Measurements from ENCODE around the gene LYST. TPM values are rescaled to one million over a fixed set of nuclear protein-coding genes. Genes with fewer than 3 reads are reported as not detected.
"Not testable (repeated sequence)": the region's sequence is repeated elsewhere in the genome, so short reads cannot be mapped to it uniquely, and the experiment has no call there.

LYST gene
- total and polyA plus RNA-seq, 7 donors, result 2.4 to 8.6 (median 5.6) TPM

DNA sequence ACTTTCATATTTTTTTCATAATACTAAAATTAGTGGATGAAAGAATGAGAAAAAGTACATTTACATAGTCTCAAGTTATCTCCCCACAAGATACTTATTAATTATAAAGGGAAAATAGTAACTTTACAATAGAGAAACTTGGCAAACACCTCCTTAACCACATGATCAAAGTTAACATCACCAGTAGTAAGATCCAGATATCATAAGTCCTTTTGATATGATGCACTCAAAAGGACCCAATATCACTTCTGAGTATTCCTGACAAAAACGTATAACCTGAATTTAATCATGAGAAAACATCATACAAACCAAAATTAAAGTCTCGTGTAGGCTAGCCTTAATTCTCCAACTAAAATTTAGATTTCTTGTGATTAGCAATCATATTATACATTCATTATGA, 67.4 kb downstream of the LYST start:
- no peak overlapping the region for H3K4me3 ChIP-seq
- TF ChIP-seq, protein P1, sequence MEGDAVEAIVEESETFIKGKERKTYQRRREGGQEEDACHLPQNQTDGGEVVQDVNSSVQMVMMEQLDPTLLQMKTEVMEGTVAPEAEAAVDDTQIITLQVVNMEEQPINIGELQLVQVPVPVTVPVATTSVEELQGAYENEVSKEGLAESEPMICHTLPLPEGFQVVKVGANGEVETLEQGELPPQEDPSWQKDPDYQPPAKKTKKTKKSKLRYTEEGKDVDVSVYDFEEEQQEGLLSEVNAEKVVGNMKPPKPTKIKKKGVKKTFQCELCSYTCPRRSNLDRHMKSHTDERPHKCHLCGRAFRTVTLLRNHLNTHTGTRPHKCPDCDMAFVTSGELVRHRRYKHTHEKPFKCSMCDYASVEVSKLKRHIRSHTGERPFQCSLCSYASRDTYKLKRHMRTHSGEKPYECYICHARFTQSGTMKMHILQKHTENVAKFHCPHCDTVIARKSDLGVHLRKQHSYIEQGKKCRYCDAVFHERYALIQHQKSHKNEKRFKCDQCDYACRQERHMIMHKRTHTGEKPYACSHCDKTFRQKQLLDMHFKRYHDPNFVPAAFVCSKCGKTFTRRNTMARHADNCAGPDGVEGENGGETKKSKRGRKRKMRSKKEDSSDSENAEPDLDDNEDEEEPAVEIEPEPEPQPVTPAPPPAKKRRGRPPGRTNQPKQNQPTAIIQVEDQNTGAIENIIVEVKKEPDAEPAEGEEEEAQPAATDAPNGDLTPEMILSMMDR (IDR thresholded peaks at IDR 0.05), result no peak
- 93 to 94% (median 94%) methylated on average over 2 of the region's 2 CpGs for WGBS, 3 donors
- H3K27ac ChIP-seq, result no peak overlapping the region
- no peaks in the 10 kb centered on the region for H3K4me1 ChIP-seq
- peaks cover 2 to 29% of the 10 kb centered on the region in 2 donors for H3K36me3 ChIP-seq (ENCODE audit: insufficient read depth in 1 of 2, low read depth in 1 of 2)
- H3K9me3 ChIP-seq, result no peaks in the 10 kb centered on the region
- DNase-seq (no peak), ATAC-seq (no peak)
- no peaks in the 10 kb centered on the region for H3K27me3 ChIP-seq (ENCODE audit: insufficient read depth in 3 of 3, low read length in 2 of 3)
- intact Hi-C loops (cut with DNase I), result no loop called here

DNA sequence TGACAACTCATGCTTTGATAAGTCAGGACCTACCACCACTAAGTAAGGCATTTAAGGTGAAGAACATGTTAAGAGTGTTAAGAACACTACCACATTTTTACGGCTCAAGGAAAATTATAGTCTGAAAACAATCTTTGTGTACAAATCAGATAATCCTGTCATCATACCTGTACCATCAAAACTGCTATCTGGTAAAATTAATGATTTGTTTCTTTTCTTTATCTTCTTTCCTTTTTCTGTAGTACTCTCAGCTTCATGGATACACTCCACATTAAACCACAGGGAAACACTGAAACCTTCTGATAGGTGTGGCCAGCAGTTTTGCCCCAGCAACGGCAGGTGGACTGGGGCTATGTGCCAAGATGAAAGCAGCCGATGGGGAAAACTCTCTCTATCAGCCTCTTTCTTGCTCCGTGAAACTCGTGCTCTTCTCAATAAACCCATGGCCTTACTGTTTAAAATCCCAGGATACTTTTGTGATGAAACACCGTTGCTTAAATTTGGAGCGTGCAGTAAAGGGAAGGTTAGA, 75.1 kb downstream of the LYST start:
- no peaks in the 10 kb centered on the region for H3K9me3 ChIP-seq
- H3K36me3 ChIP-seq (ENCODE audit: insufficient read depth in 1 of 2, low read depth in 1 of 2), result peaks cover 2 to 59% of the 10 kb centered on the region in 2 donors
- H3K4me1 ChIP-seq, result no peaks in the 10 kb centered on the region
- 80 to 81% (median 80%) methylated on average over 7 of the region's 7 CpGs for WGBS, 3 donors
- no peak overlapping the region for H3K4me3 ChIP-seq
- TF ChIP-seq, protein P1 (IDR thresholded peaks at IDR 0.05), result no peak
- no peak for ATAC-seq
- no peak for DNase-seq
- no peak overlapping the region for H3K27ac ChIP-seq
- intact Hi-C loops (cut with DNase I), result no loop called here
- no peaks in the 10 kb centered on the region for H3K27me3 ChIP-seq (ENCODE audit: insufficient read depth in 3 of 3, low read length in 2 of 3)

DNA sequence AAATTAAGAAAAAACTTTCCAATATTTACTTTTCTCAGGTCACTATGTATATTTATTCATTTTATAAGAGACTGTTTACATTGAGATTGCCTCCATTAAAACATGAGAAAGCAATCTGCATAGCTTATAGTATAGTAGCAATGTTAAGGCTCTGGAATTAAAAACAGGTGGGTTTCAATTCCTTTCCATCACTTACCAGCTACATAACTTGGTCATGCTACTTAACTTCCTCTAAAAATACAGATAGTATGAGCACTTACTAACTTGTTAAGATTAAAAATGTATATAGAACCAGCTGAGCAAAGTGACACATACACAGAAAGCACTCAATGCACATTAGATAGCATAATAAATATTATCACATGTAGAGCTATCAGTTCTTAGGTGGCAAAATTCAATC, 76.6 kb downstream of the LYST start:
- ATAC-seq (no peak), DNase-seq (no peak)
- no peak overlapping the region for H3K27ac ChIP-seq
- intact Hi-C loops (cut with DNase I), result no loop called here
- no peak overlapping the region for H3K4me3 ChIP-seq
- H3K9me3 ChIP-seq, result no peaks in the 10 kb centered on the region
- no peaks in the 10 kb centered on the region for H3K4me1 ChIP-seq
- H3K36me3 ChIP-seq (ENCODE audit: insufficient read depth in 1 of 2, low read depth in 1 of 2), result peaks cover 0 to 65% of the 10 kb centered on the region in 2 donors
- TF ChIP-seq, protein P1 (IDR thresholded peaks at IDR 0.05), result no peak
- no peaks in the 10 kb centered on the region for H3K27me3 ChIP-seq (ENCODE audit: insufficient read depth in 3 of 3, low read length in 2 of 3)

DNA sequence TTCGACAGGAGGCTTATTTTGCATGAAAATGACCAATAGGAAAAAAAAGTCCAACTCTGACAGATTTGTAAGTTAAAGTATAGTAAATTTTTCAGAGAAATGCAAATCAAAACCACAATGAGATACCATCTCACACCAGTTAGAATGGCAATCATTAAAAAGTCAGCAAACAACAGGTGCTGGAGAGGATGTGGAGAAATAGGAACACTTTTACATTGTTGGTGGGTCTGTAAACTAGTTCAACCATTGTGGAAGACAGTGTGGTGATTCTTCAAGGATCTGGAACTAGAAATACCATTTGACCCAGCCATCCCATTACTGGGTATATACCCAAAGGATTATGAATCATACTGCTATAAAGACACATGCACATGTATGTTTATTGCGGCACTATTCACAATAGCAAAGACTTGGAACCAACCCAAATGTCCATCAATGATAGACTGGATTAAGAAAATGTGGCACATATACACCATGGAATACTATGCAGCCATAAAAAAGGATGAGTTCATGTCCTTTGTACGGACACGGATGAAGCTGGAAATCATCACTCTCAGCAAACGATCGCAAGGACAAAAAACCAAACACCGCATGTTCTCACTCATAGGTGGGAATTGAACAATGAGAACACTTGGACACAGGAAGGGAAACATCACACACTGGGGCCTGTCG, 80.3 kb downstream of the LYST start:
- H3K27ac ChIP-seq; H3K27me3 ChIP-seq (ENCODE audit: insufficient read depth in 3 of 3, low read length in 2 of 3); intact Hi-C loops (cut with DNase I); ATAC-seq; H3K4me3 ChIP-seq; H3K4me1 ChIP-seq; DNase-seq; H3K9me3 ChIP-seq: not testable (repeated sequence)
- whole genome bisulfite sequencing, 3 donors, result 95 to 97% (median 95%) methylated on average over 8 of the region's 8 CpGs
- peaks cover 0 to 54% of the 10 kb centered on the region in 2 donors for H3K36me3 ChIP-seq (ENCODE audit: insufficient read depth in 1 of 2, low read depth in 1 of 2)

DNA sequence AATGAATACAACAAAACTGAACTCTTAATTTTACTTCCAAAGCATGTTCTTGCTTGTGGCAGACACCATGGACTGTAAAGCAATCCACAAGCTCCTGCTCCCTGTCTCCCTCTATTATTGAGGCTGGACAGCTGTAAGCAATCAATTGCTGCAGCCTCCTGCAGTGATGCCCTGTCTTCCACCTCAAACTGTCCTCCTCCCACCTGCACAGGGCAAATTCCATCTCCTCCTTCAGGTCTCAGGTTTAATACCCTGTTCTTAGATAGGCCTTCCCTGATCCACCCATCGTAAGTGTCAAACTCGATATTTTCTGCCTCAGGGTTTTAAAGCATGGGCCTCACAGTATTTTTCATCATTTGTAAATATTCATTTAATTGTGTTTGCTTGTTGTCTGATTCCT, 81.8 kb downstream of the LYST start:
- WGBS, 3 donors, result 89 to 92% (median 91%) methylated on average over 2 of the region's 2 CpGs
- Histone ChIP-seq H3K27ac (no peak overlapping the region), H3K36me3 (ENCODE audit: insufficient read depth in 1 of 2, low read depth in 1 of 2) (peaks cover 0 to 49% of the 10 kb centered on the region in 2 donors), H3K27me3 (ENCODE audit: insufficient read depth in 3 of 3, low read length in 2 of 3) (no peaks in the 10 kb centered on the region), H3K9me3 (no peaks in the 10 kb centered on the region), H3K4me1 (no peaks in the 10 kb centered on the region), H3K4me3 (no peak overlapping the region)
- no peak for DNase-seq
- intact Hi-C loops (cut with DNase I), result loop anchor here in 1 of 2 donors (5.0 kb wide), 1 partner anchor 273 kb away; no protein-coding TSS in a partner anchor
- no peak for ATAC-seq
- TF ChIP-seq, protein P1 (IDR thresholded peaks at IDR 0.05), result no peak
